Subcutaneous adipose tissue (tissue), 4 donors: ENCODE results near the gene HYAL3. TPM values are rescaled to one million over a fixed set of nuclear protein-coding genes. Genes with fewer than 3 reads are reported as not detected.

ENCODE experiments used
- total RNA-seq, 4 donors: library from RNA; depleted of rRNA; stranded (reverse); fragments of >200 nt; gene quantifications; one replicate each; pipeline ENCODE4 v1.1.0, GENCODE V29; 2016
- TF ChIP-seq, protein P1 (sequence below): fragments of 450-650 bp; IDR thresholded peaks from one replicate; pipeline ENCODE4 v1.5.1; 2016; ENCODE audit warnings: low read depth, mild to moderate bottlenecking, control low read depth, antibody characterized with exemption, moderate library complexity

Gene HYAL3
- total RNA-seq, 4 donors from 2014 or later, result 1.5 to 5.1 (median 3.4) TPM

- TF ChIP-seq, protein P1, sequence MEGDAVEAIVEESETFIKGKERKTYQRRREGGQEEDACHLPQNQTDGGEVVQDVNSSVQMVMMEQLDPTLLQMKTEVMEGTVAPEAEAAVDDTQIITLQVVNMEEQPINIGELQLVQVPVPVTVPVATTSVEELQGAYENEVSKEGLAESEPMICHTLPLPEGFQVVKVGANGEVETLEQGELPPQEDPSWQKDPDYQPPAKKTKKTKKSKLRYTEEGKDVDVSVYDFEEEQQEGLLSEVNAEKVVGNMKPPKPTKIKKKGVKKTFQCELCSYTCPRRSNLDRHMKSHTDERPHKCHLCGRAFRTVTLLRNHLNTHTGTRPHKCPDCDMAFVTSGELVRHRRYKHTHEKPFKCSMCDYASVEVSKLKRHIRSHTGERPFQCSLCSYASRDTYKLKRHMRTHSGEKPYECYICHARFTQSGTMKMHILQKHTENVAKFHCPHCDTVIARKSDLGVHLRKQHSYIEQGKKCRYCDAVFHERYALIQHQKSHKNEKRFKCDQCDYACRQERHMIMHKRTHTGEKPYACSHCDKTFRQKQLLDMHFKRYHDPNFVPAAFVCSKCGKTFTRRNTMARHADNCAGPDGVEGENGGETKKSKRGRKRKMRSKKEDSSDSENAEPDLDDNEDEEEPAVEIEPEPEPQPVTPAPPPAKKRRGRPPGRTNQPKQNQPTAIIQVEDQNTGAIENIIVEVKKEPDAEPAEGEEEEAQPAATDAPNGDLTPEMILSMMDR, result no peak
Measured at GRCh38 chr3:50269460-50269859, 29.7 kb downstream of the HYAL3 start.

DNA sequence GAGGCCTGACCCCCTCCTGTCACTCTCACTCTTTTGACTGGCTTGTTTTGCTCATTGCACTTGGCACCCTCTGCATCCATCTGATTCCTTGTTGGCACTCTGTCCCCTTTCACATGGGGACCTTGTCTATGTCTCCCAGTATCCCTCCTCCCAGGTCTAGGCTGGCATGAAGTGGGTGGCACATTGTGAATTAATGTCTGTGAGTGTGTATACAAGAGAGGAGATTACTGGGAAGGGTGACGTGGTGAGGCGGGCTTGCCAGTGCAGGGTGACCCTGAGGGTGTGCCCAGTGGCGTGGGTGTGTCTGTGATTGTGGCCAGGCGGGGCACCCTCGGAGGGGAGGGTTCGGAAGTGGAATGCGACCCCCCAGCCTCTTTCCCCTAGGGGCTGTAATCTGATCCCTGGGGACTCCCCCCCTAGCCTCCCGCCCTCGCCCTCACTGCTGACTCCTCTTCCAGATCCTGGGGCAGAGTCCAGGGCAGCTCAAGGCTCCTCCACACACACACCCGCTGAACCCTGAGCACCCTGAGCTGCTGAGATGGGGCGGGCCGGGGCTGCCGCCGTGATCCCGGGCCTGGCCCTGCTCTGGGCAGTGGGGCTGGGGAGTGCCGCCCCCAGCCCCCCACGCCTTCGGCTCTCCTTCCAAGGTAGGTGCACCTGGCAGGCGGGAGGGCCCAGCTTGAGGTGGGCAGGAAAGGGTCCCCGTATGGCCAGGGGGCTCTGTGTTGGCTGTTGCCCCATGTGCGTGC lies 30.3 kb downstream of the HYAL3 start, which contains the start of gene SEMA3B:
Gene SEMA3B, plus strand, starts transcription at position 445 of the 749 bp plus-strand sequence. Its CDS starts 94 bp downstream, at position 539.
- TF ChIP-seq, protein P1, result no peak

- TF ChIP-seq, protein P1, result no peak
Measured at GRCh38 chr3:50268276-50268675, 30.9 kb downstream of the HYAL3 start.

GRCh38 chr3:50267280-50267913 lies 31.8 kb downstream of the HYAL3 start:
- TF ChIP-seq, protein P1, result no peak

DNA sequence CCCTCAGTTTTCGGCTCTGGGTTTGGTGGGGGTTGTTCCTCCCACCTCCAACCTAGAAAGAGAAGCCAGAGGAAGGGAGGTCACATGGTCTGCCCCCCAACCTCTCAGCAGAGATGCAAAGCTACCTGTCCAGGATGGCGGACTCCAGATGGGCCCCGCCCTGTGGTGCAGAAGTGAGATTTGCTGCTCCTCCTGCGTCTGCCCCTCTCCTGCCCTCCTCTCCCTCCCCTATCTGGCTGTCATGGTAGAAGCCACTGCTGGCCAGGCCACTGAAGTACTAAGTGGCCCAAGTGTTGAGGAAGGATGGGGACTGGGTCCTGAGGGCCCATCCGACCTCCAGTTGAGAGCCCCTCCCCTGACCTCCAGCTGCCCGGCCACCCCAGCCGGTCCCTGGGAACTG lies 32.4 kb downstream of the HYAL3 start:
- TF ChIP-seq, protein P1, result no peak

DNA sequence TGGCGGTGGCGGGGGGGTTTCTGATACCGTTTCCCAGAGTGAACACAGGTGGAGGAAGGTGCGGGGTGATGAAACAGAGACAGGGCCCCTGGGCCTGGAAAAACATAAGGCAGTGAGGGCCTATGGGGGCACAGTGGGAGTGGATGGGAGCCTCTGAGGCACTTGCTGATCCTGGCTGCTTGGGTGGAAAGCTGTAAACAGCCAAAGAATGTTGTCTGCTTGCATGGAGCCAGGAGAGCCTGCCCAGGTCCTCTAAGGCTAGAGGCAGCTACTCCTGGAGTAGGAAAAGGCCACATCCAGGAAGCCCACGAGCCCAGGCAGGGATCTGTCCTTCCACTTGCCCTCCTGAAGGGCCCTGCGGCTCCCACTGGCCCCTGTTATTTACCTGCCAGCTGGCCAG lies 33.2 kb downstream of the HYAL3 start:
- TF ChIP-seq, protein P1, result no peak

DNA sequence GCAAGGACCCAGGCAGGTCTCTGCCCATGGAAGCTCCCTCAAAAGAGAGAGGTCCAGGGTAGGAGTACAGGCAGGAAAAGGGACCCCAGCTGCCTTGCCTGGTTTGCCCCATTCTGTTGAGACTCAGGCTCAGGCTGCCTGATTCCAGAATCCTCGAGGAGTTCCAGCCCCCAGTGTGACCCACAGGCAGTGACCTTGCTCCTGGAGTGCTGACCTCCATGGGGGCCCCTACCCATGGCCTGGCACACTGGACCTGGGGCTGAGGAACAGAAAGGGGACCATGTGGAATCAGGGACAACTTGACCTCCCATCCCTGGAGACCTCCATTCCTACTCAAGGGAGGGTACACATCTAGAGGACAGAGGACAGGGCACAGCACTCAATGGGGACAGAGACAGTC lies 33.6 kb downstream of the HYAL3 start:
- TF ChIP-seq, protein P1, result no peak
